Thoracic aorta (tissue), 2 donors: ENCODE data around the gene SCAI. TPM values are rescaled to one million over a fixed set of nuclear protein-coding genes. Genes with fewer than 3 reads are reported as not detected.

ENCODE experiments used
- ATAC-seq: fragments of 150-250 bp; one replicate; pipeline ENCODE4 v1.8.0; 2017; ENCODE audit warnings: low read depth; ENCODE audit not compliant: insufficient number of reproducible peaks, low FRiP score
- DNase-seq: peaks from one replicate; pipeline ENCODE4 v3.0.0-alpha.2; 2020; ENCODE audit warnings: low spot score
- H3K27ac ChIP-seq, 2 donors: fragments of 200-600 bp; sonication (generic); 1 replicate in 1 of 2; 2 replicates in 1 of 2; pipeline ENCODE4 v1.5.1; 2016; ENCODE audit warnings: mild to moderate bottlenecking in 2 of 2, moderate library complexity in 2 of 2
- H3K27me3 ChIP-seq: fragments of 200-600 bp; sonication (generic); replicated peaks from 2 replicates; pipeline ENCODE4 v1.6.0; 2016; ENCODE audit warnings: mild to moderate bottlenecking; ENCODE audit not compliant: insufficient read depth
- H3K36me3 ChIP-seq: fragments of 200-600 bp; sonication (generic); one replicate; pipeline ENCODE4 v1.5.1; 2016
- H3K4me1 ChIP-seq, 2 donors: fragments of 200-600 bp; sonication (generic); 1 replicate in 1 of 2; 2 replicates in 1 of 2; pipeline versions ENCODE4 v1.5.1 to v1.6.0; 2016; ENCODE audit warnings: low read depth in 2 of 2, mild to moderate bottlenecking in 1 of 2; ENCODE audit not compliant: control insufficient read depth in 1 of 2
- H3K4me3 ChIP-seq: fragments of 200-600 bp; sonication (generic); 2 replicates; pipeline ENCODE4 v1.5.1; 2016; ENCODE audit warnings: mild to moderate bottlenecking
- H3K9me3 ChIP-seq: fragments of 200-600 bp; sonication (generic); 2 replicates; pipeline ENCODE4 v1.5.1; 2016
- total RNA-seq, 2 donors: library from RNA; depleted of rRNA; stranded (reverse); fragments of >200 nt; gene quantifications; one replicate each; pipeline versions ENCODE4 v1.1.0 to v1.2.3, GENCODE V29; 2016
- TF ChIP-seq, protein P1 (sequence below): fragments of 200-600 bp; sonication (generic); IDR thresholded peaks from one replicate; pipeline ENCODE4 v1.5.1; 2019; ENCODE audit warnings: antibody characterized with exemption

The SCAI gene
- total RNA-seq, 2 donors from 2014 or later: 5.1 to 12.4 TPM

GRCh38 chr9:124908098-124908497, 235.2 kb downstream of the SCAI start:
- Histone ChIP-seq H3K4me3 (no peak overlapping the region), H3K27ac (no peak overlapping the region), H3K27me3 (no peaks in the 10 kb centered on the region), H3K4me1 (no peaks in the 10 kb centered on the region), H3K36me3 (peaks cover 3% of the 10 kb centered on the region), H3K9me3 (no peaks in the 10 kb centered on the region)
- TF ChIP-seq, protein P1, sequence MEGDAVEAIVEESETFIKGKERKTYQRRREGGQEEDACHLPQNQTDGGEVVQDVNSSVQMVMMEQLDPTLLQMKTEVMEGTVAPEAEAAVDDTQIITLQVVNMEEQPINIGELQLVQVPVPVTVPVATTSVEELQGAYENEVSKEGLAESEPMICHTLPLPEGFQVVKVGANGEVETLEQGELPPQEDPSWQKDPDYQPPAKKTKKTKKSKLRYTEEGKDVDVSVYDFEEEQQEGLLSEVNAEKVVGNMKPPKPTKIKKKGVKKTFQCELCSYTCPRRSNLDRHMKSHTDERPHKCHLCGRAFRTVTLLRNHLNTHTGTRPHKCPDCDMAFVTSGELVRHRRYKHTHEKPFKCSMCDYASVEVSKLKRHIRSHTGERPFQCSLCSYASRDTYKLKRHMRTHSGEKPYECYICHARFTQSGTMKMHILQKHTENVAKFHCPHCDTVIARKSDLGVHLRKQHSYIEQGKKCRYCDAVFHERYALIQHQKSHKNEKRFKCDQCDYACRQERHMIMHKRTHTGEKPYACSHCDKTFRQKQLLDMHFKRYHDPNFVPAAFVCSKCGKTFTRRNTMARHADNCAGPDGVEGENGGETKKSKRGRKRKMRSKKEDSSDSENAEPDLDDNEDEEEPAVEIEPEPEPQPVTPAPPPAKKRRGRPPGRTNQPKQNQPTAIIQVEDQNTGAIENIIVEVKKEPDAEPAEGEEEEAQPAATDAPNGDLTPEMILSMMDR: no peak
- DNase-seq (no peak), ATAC-seq (no peak)

GRCh38 chr9:124906966-124907365, 236.4 kb downstream of the SCAI start:
- no peaks in the 10 kb centered on the region for H3K36me3 ChIP-seq
- no peaks in the 10 kb centered on the region for H3K4me1 ChIP-seq
- TF ChIP-seq, protein P1: no peak

GRCh38 chr9:124899845-124900244, 243.5 kb downstream of the SCAI start:
- DNase-seq (no peak), ATAC-seq (no peak)
- Histone ChIP-seq H3K36me3 (peaks cover 27% of the 10 kb centered on the region), H3K4me1 (no peaks in the 10 kb centered on the region), H3K9me3 (no peaks in the 10 kb centered on the region), H3K27me3 (no peaks in the 10 kb centered on the region), H3K4me3 (no peak overlapping the region), H3K27ac (no peak overlapping the region)
- TF ChIP-seq, protein P1: no peak

More at GRCh38 chr9:124906966-124907365, 236.4 kb downstream of the SCAI start:
- Histone ChIP-seq H3K4me3 (no peak overlapping the region), H3K27ac (no peak overlapping the region), H3K27me3 (no peaks in the 10 kb centered on the region), H3K9me3 (no peaks in the 10 kb centered on the region)
- DNase-seq: no peak
- no peak for ATAC-seq

DNA sequence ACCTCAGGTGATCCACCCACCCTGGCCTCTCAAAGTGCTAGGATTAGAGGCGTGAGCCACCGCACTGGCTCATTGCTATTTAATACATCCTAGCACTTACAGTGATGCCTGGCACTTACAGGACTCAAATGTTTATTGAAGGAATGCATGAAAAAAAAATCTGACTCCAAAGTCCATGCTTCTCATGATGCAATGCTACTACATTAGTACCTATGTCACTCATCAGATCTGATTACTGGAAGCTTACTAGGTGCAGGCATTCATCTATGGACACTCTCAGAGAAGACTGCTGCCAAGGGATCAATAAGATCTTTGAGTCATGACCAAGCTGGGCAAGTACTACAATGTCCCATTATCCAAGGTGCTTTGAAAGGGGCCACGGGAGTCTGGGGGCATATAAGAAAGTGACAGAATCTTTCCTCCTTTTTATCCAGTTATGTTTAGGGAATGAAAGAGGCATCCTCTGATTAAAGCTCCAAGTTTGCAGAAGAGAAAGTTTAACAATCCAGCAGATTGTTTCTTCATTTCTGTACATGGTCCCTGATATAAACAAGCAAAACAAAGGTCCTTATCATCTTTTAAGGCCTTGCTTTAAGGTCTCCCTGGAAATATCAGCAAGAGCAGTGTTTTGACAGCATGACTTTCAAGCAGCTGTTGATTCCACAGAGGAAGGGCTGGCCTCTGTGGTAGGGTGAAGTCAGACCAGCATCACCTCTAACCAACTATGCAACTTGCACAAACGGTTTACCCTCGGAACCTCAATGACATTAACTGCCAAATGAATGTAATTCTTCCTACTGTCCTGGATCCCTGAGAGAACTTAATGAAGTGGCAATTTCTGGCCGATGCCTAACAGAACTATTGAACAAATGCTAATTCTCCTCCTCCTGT, 245.5 kb downstream of the SCAI start:
- Histone ChIP-seq H3K4me1 (no peaks in the 10 kb centered on the region), H3K4me3 (no peak overlapping the region), H3K36me3 (peaks cover 34% of the 10 kb centered on the region), H3K9me3 (no peaks in the 10 kb centered on the region), H3K27me3 (no peaks in the 10 kb centered on the region), H3K27ac (no peak overlapping the region)
- no peak for DNase-seq
- TF ChIP-seq, protein P1: no peak
- ATAC-seq: no peak

DNA sequence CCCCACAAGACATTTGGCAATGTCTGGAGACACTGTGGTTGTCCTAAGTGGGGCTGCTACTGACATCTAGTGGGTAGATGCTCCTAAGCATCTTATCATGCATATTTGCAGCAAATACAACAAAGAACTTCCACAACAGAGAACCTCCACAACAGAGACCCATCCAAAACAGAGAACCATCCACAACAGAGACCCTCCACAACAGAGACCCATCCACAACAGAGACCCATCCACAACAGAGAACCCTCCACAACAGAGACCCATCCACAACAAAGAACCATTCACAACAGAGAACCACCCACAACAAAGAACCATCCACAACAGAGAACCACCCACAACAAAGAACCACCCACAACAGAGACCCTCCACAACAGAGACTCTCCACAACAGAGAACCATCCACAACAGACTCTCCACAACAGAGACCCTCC, 248.6 kb downstream of the SCAI start:
- no peaks in the 10 kb centered on the region for H3K4me1 ChIP-seq
- ATAC-seq: no peak
- H3K27me3 ChIP-seq: no peaks in the 10 kb centered on the region
- no peak overlapping the region for H3K27ac ChIP-seq
- H3K9me3 ChIP-seq: no peaks in the 10 kb centered on the region
- no peak overlapping the region for H3K4me3 ChIP-seq
- no peak for DNase-seq
- H3K36me3 ChIP-seq: peaks cover 43% of the 10 kb centered on the region
- TF ChIP-seq, protein P1: no peak
